IMR-90 (cell line): ENCODE results near the gene GALNT7. TPM values are rescaled to one million over a fixed set of nuclear protein-coding genes. Genes with fewer than 3 reads are reported as not detected.

Experiments
- ATAC-seq: fragments of 200-7000 bp; cut with Tn5 transposase; 2 replicates; pipeline ENCODE4 v1.9.1; 2020; ENCODE audit warnings: low read depth, mild to moderate bottlenecking, moderate library complexity
- BruUV-seq: library from RNA; stranded (reverse); fragments of 400-500 nt; replicated peaks from 2 replicates; lab custom pipeline; 2021; lab: Mats Ljungman, UMichigan
- CTCF ChIA-PET: fragments of 300-600 bp; formaldehyde crosslinking; extraction: SDS; loops from one replicate; lab custom pipeline; 2021; ENCODE audit warnings: antibody characterized with exemption; lab: Yijun Ruan, JAX
- POLR2A ChIA-PET: fragments of 300-600 bp; sonication (Branson Sonifier 250); formaldehyde crosslinking; loops from one replicate; lab custom pipeline; 2022; ENCODE audit warnings: antibody characterized with exemption; ENCODE audit not compliant: unreplicated experiment; lab: Charles Lee
- DNase-seq: peaks from one replicate; pipeline ENCODE4 v3.0.0; 2013
- H2AFZ ChIP-seq: replicated peaks from 2 replicates; pipeline ENCODE3; 2013; ENCODE audit warnings: low read length, mild to moderate bottlenecking; ENCODE audit not compliant: poor library complexity
- H2AK5ac ChIP-seq: 2 replicates; pipeline ENCODE4 v1.6.1; 2013; ENCODE audit warnings: low read depth, low read length, inconsistent platforms
- H2AK9ac ChIP-seq: replicated peaks from 2 replicates; pipeline ENCODE3; 2013; ENCODE audit warnings: mild to moderate bottlenecking, low read depth, low read length, moderate library complexity; ENCODE audit not compliant: poor library complexity
- H2BK120ac ChIP-seq: 2 replicates; pipeline ENCODE4 v1.6.1; 2013; ENCODE audit warnings: low read depth, low read length, inconsistent platforms
- H2BK15ac ChIP-seq: 3 replicates; pipeline ENCODE4 v1.6.1; 2013; ENCODE audit warnings: low read depth, low read length, inconsistent platforms
- H2BK20ac ChIP-seq: 2 replicates; pipeline ENCODE4 v1.6.1; 2013; ENCODE audit warnings: low read depth, mild to moderate bottlenecking, inconsistent platforms, low read length, moderate library complexity
- H2BK5ac ChIP-seq: 2 replicates; pipeline ENCODE4 v1.6.1; 2013; ENCODE audit warnings: mild to moderate bottlenecking, low read depth, low read length, inconsistent platforms; ENCODE audit not compliant: poor library complexity, severe bottlenecking
- H3K14ac ChIP-seq: replicated peaks from 2 replicates; pipeline ENCODE4 v1.6.1; 2013; ENCODE audit warnings: low read depth, low read length, inconsistent platforms
- H3K18ac ChIP-seq: 2 replicates; pipeline ENCODE4 v1.6.1; 2013; ENCODE audit warnings: low read depth, low read length, control low read depth
- H3K23ac ChIP-seq: 2 replicates; pipeline ENCODE4 v1.6.1; 2013; ENCODE audit warnings: low read depth, low read length, inconsistent platforms
- H3K27ac ChIP-seq: 2 replicates; pipeline ENCODE4 v1.5.1; 2013; ENCODE audit warnings: mild to moderate bottlenecking, control low read depth, low read length; ENCODE audit not compliant: insufficient read depth
- H3K27me3 ChIP-seq: 2 replicates; pipeline ENCODE4 v1.6.1; 2013; ENCODE audit warnings: low read length; ENCODE audit not compliant: control insufficient read depth, insufficient read depth
- H3K36me3 ChIP-seq: 2 replicates; pipeline ENCODE4 v1.6.1; 2013; ENCODE audit warnings: low read length, mixed read lengths; ENCODE audit not compliant: control insufficient read depth, insufficient read depth
- H3K4ac ChIP-seq: 2 replicates; pipeline ENCODE4 v1.6.1; 2013; ENCODE audit warnings: low read depth, low read length, inconsistent platforms
- H3K4me1 ChIP-seq: 2 replicates; pipeline ENCODE4 v1.6.1; 2013; ENCODE audit warnings: low read length, mixed read lengths; ENCODE audit not compliant: control insufficient read depth, insufficient read depth
- H3K4me2 ChIP-seq: 2 replicates; pipeline ENCODE4 v1.6.1; 2013; ENCODE audit warnings: low read depth, mild to moderate bottlenecking, control low read depth, low read length, moderate library complexity
- H3K4me3 ChIP-seq: 2 replicates; pipeline ENCODE4 v1.5.1; 2013; ENCODE audit warnings: low read depth, mild to moderate bottlenecking, control low read depth, low read length, moderate library complexity; ENCODE audit not compliant: insufficient read depth
- H3K56ac ChIP-seq: 2 replicates; pipeline ENCODE4 v1.6.1; 2013; ENCODE audit warnings: low read length, inconsistent platforms; ENCODE audit not compliant: insufficient read depth; ENCODE audit errors: extremely low read depth
- H3K79me1 ChIP-seq, 2 experiments: 2 replicates each; pipeline ENCODE4 v1.6.1; 2013; ENCODE audit warnings: low read length in 2 of 2, inconsistent platforms in 1 of 2, low read depth in 1 of 2
- H3K9ac ChIP-seq: 2 replicates; pipeline ENCODE4 v1.6.1; 2013; ENCODE audit warnings: low read depth, low read length, control low read depth
- H3K9me1 ChIP-seq: 2 replicates; pipeline ENCODE4 v1.6.1; 2013; ENCODE audit warnings: low read length, inconsistent platforms; ENCODE audit not compliant: insufficient read depth
- H3K9me3 ChIP-seq: 2 replicates; pipeline ENCODE4 v1.6.1; 2013; ENCODE audit warnings: low read length; ENCODE audit not compliant: control insufficient read depth, insufficient read depth
- H4K20me1 ChIP-seq: 2 replicates; pipeline ENCODE4 v1.6.1; 2013; ENCODE audit warnings: low read length, inconsistent platforms; ENCODE audit not compliant: insufficient read depth
- H4K5ac ChIP-seq: 2 replicates; pipeline ENCODE4 v1.6.1; 2013; ENCODE audit warnings: mild to moderate bottlenecking, low read depth, low read length, control low read depth
- H4K8ac ChIP-seq, 2 experiments: 2 replicates each; pipeline ENCODE4 v1.6.1; 2013; ENCODE audit warnings: low read depth in 2 of 2, low read length in 2 of 2, control low read depth in 1 of 2, inconsistent platforms in 1 of 2
- H4K91ac ChIP-seq: 2 replicates; pipeline ENCODE4 v1.6.1; 2013; ENCODE audit warnings: low read depth, low read length, inconsistent platforms; ENCODE audit not compliant: insufficient read depth
- BHLHE40 ChIP-seq: fragments of 150-350 bp; IDR thresholded peaks from 2 replicates; pipeline ENCODE4 v1.6.1; 2016; ENCODE audit warnings: mild to moderate bottlenecking, low read depth, low read length
- CEBPB ChIP-seq: IDR thresholded peaks from 2 replicates; pipeline ENCODE4 v1.6.1; 2012; ENCODE audit warnings: low read depth, low read length, improper control_type of control experiment
- CHD1 ChIP-seq: IDR thresholded peaks from 2 replicates; pipeline ENCODE4 v1.6.1; 2012; ENCODE audit warnings: low read depth, low read length, improper control_type of control experiment
- FOS ChIP-seq: fragments of 150-350 bp; IDR thresholded peaks from 2 replicates; pipeline ENCODE4 v1.6.1; 2016; ENCODE audit warnings: low read depth, low read length
- MAFK ChIP-seq: IDR thresholded peaks from 2 replicates; pipeline ENCODE4 v1.6.1; 2012; ENCODE audit warnings: low read depth, low read length, improper control_type of control experiment
- MAZ ChIP-seq: IDR thresholded peaks from 2 replicates; pipeline ENCODE4 v1.6.1; 2012; ENCODE audit warnings: low read depth, mild to moderate bottlenecking, low read length, improper control_type of control experiment, moderate library complexity, borderline replicate concordance
- MXI1 ChIP-seq: IDR thresholded peaks from 2 replicates; pipeline ENCODE4 v1.6.1; 2012; ENCODE audit warnings: low read depth, mild to moderate bottlenecking, low read length, moderate library complexity, borderline replicate concordance
- NFE2L2 ChIP-seq: fragments of 150-350 bp; IDR thresholded peaks from 2 replicates; pipeline ENCODE4 v1.6.1; 2016; ENCODE audit warnings: low read depth, mild to moderate bottlenecking, low read length
- POLR2A ChIP-seq: IDR thresholded peaks from 2 replicates; pipeline ENCODE4 v1.6.1; 2012; ENCODE audit warnings: mild to moderate bottlenecking, low read depth, low read length
- RAD21 ChIP-seq: IDR thresholded peaks from 2 replicates; pipeline ENCODE4 v1.6.1; 2012; ENCODE audit warnings: low read length, improper control_type of control experiment
- RCOR1 ChIP-seq: IDR thresholded peaks from 2 replicates; pipeline ENCODE4 v1.6.1; 2012; ENCODE audit warnings: mild to moderate bottlenecking, low read length, improper control_type of control experiment; ENCODE audit not compliant: insufficient replicate concordance
- RFX5 ChIP-seq: IDR thresholded peaks from 2 replicates; pipeline ENCODE4 v1.8.0; 2012; ENCODE audit warnings: low read depth, mild to moderate bottlenecking, low read length, moderate library complexity
- SMC3 ChIP-seq: fragments of 150-350 bp; IDR thresholded peaks from 2 replicates; pipeline ENCODE4 v1.6.1; 2016; ENCODE audit warnings: low read depth, mild to moderate bottlenecking, antibody characterized with exemption, low read length, moderate library complexity
- dilution Hi-C: fragments of 300-500 bp; cut with HindIII; formaldehyde crosslinking; loops from one replicate; pipeline ENCODE4 v1.14.3; 2018; ENCODE audit warnings: low sequenced_read_pairs; ENCODE audit not compliant: unreplicated experiment
- in situ Hi-C: fragments of 300-500 bp; cut with MboI; formaldehyde crosslinking; loops from 3 replicates; pipeline ENCODE4 v1.14.3; 2019; ENCODE audit warnings: low sequenced_read_pairs, inconsistent platforms, mixed read lengths
- intact Hi-C: fragments of 100-400 bp; cut with micrococcal nuclease; formaldehyde crosslinking; loops from 2 replicates; pipeline ENCODE4 v1.10.0; 2022
- polyA plus RNA-seq, 3 experiments: library from polyadenylated mRNA; depleted of rRNA; stranded (reverse); fragments of >200 nt; gene quantifications; 2 replicates each; pipeline ENCODE4 v1.2.3, GENCODE V29; 2012; ENCODE audit warnings: low replicate concordance in 1 of 3
- total RNA-seq: library from RNA; depleted of rRNA; stranded (reverse); fragments of >200 nt; gene quantifications from 2 replicates; pipeline ENCODE4 v1.2.3, GENCODE V29; 2012
- TF ChIP-seq, protein P1 (sequence below): fragments of 150-350 bp; IDR thresholded peaks from 2 replicates; pipeline ENCODE4 v1.6.1; 2017; ENCODE audit warnings: mild to moderate bottlenecking, antibody characterized with exemption, low read length, low read depth
- TF ChIP-seq, protein P2 (sequence below): fragments of 150-350 bp; IDR thresholded peaks from 2 replicates; pipeline ENCODE4 v1.6.1; 2016; ENCODE audit warnings: low read depth, mild to moderate bottlenecking, low read length, moderate library complexity, borderline replicate concordance
- TF ChIP-seq, protein P3 (sequence below): conservative IDR thresholded peaks from 2 replicates; pipeline ENCODE4 v1.5.1; 2012; ENCODE audit warnings: mild to moderate bottlenecking, low read depth, low read length, improper control_type of control experiment

The GALNT7 gene
- total and polyA plus RNA-seq, 2 of the 4 experiments (the other 2 are of a cell fraction) = 19.1 to 31.2 TPM

- TF ChIP-seq, protein P1, sequence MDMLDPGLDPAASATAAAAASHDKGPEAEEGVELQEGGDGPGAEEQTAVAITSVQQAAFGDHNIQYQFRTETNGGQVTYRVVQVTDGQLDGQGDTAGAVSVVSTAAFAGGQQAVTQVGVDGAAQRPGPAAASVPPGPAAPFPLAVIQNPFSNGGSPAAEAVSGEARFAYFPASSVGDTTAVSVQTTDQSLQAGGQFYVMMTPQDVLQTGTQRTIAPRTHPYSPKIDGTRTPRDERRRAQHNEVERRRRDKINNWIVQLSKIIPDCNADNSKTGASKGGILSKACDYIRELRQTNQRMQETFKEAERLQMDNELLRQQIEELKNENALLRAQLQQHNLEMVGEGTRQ = no peak
- no peak for TF ChIP-seq FOS
- no peak for TF ChIP-seq BHLHE40
- no peak for TF ChIP-seq RFX5
- TF ChIP-seq SMC3 = no peak
- TF ChIP-seq NFE2L2 = no peak
- TF ChIP-seq, protein P2, sequence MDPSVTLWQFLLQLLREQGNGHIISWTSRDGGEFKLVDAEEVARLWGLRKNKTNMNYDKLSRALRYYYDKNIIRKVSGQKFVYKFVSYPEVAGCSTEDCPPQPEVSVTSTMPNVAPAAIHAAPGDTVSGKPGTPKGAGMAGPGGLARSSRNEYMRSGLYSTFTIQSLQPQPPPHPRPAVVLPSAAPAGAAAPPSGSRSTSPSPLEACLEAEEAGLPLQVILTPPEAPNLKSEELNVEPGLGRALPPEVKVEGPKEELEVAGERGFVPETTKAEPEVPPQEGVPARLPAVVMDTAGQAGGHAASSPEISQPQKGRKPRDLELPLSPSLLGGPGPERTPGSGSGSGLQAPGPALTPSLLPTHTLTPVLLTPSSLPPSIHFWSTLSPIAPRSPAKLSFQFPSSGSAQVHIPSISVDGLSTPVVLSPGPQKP = no peak
- no peak for TF ChIP-seq POLR2A
- no peak for TF ChIP-seq MXI1
- TF ChIP-seq, protein P3, sequence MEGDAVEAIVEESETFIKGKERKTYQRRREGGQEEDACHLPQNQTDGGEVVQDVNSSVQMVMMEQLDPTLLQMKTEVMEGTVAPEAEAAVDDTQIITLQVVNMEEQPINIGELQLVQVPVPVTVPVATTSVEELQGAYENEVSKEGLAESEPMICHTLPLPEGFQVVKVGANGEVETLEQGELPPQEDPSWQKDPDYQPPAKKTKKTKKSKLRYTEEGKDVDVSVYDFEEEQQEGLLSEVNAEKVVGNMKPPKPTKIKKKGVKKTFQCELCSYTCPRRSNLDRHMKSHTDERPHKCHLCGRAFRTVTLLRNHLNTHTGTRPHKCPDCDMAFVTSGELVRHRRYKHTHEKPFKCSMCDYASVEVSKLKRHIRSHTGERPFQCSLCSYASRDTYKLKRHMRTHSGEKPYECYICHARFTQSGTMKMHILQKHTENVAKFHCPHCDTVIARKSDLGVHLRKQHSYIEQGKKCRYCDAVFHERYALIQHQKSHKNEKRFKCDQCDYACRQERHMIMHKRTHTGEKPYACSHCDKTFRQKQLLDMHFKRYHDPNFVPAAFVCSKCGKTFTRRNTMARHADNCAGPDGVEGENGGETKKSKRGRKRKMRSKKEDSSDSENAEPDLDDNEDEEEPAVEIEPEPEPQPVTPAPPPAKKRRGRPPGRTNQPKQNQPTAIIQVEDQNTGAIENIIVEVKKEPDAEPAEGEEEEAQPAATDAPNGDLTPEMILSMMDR = no peak
- TF ChIP-seq RCOR1 = no peak
- TF ChIP-seq CEBPB = no peak
- no peak for TF ChIP-seq MAZ
- no peak for TF ChIP-seq CHD1
- no peak for TF ChIP-seq MAFK
- no peak for TF ChIP-seq RAD21
Observed at GRCh38 chr4:173165706-173166105, 2.9 kb upstream of the GALNT7 start.

More at GRCh38 chr4:173165706-173166105, 2.9 kb upstream of the GALNT7 start:
- Histone ChIP-seq H3K14ac (no peak overlapping the region), H3K4me1 (peaks cover under 1% of the 10 kb centered on the region; the same call in 1 of the 2 replicates), H2AK5ac (no peak overlapping the region), H2BK15ac (no peak overlapping the region), H2AK9ac (no peak overlapping the region), H4K20me1 (no peaks in the 10 kb centered on the region), H2AFZ (no peak overlapping the region), H3K27me3 (no peaks in the 10 kb centered on the region), H2BK20ac (no peak overlapping the region), H3K4me2 (no peak overlapping the region), H3K27ac (no peak overlapping the region), H2BK5ac (no peak overlapping the region), H3K79me1 (peaks cover 1 to 6% of the 10 kb centered on the region in 2 experiments; a peak in 2 of 4 replicates), H3K9ac (no peak overlapping the region), H2BK120ac (no peak overlapping the region), H4K5ac (no peak overlapping the region), H3K4me3 (no peak overlapping the region), H3K36me3 (no peaks in the 10 kb centered on the region), H3K4ac (no peak overlapping the region), H3K23ac (no peak overlapping the region), H3K18ac (no peak overlapping the region), H4K8ac (no peak overlapping the region), H3K9me1 (no peaks in the 10 kb centered on the region), H3K56ac (no peak overlapping the region), H3K9me3 (no peaks in the 10 kb centered on the region), H4K91ac (no peak overlapping the region)
- ChIA-PET POLR2A (no interaction called here), CTCF (no interaction called here)
- ATAC-seq (no peak), DNase-seq (no peak)
- in situ Hi-C loops = no loop called here
- BruUV-seq = no TSS peak
- dilution Hi-C loops = no loop called here
- intact Hi-C loops = loop anchor here (5.0 kb wide), 1 partner anchor 153 kb away; no protein-coding TSS in a partner anchor
